GM18498 (cell line): Measurements from ENCODE around the gene ARID4B.
"Not testable (repeated sequence)": the region's sequence is repeated elsewhere in the genome, so short reads cannot be mapped to it uniquely, and the experiment has no call there.

Experiments used
- ATAC-seq: cut with Tn5 transposase; IDR thresholded peaks from one replicate; pipeline ENCODE4 v1.9.1; 2021; ENCODE audit warnings: mild to moderate bottlenecking, moderate library complexity; ENCODE audit not compliant: unreplicated experiment

The ARID4B gene

GRCh38 chr1:235270625-235271024 lies 57.4 kb downstream of the ARID4B start:
- no peak for ATAC-seq

- ATAC-seq = not testable (repeated sequence)
Measured at GRCh38 chr1:235269990-235270389, 58.0 kb downstream of the ARID4B start.

GRCh38 chr1:235268379-235269125 lies 59.4 kb downstream of the ARID4B start:
- ATAC-seq = no peak

GRCh38 chr1:235266967-235267366 lies 61.0 kb downstream of the ARID4B start:
- ATAC-seq = no peak

GRCh38 chr1:235266325-235266724 lies 61.7 kb downstream of the ARID4B start:
- no peak for ATAC-seq

GRCh38 chr1:235265900-235266299 lies 62.1 kb downstream of the ARID4B start:
- ATAC-seq = no peak

- ATAC-seq = no peak
Measured at GRCh38 chr1:235264327-235264726, 63.7 kb downstream of the ARID4B start.

GRCh38 chr1:235262539-235262938 lies 65.4 kb downstream of the ARID4B start:
- no peak for ATAC-seq

GRCh38 chr1:235261243-235261642 lies 66.7 kb downstream of the ARID4B start:
- no peak for ATAC-seq

- ATAC-seq = no peak
Measured at GRCh38 chr1:235259133-235259778, 68.7 kb downstream of the ARID4B start.

GRCh38 chr1:235258068-235258467 lies 69.9 kb downstream of the ARID4B start:
- not testable (repeated sequence) for ATAC-seq

- ATAC-seq = no peak
Measured at GRCh38 chr1:235254721-235255120, 73.3 kb downstream of the ARID4B start.

- no peak for ATAC-seq
Measured at GRCh38 chr1:235253219-235253962, 74.6 kb downstream of the ARID4B start.

- ATAC-seq = no peak
Measured at GRCh38 chr1:235250430-235250829, 77.5 kb downstream of the ARID4B start.

- ATAC-seq = no peak
Measured at GRCh38 chr1:235246022-235246948, 81.7 kb downstream of the ARID4B start.

GRCh38 chr1:235244974-235245592 lies 82.9 kb downstream of the ARID4B start:
- ATAC-seq = no peak

- no peak for ATAC-seq
Measured at GRCh38 chr1:235240960-235241359, 87.0 kb downstream of the ARID4B start.

GRCh38 chr1:235239851-235240250 lies 88.1 kb downstream of the ARID4B start:
- no peak for ATAC-seq

- ATAC-seq = no peak
Measured at GRCh38 chr1:235238558-235238957, 89.4 kb downstream of the ARID4B start.

GRCh38 chr1:235236128-235236527 lies 91.9 kb downstream of the ARID4B start:
- no peak for ATAC-seq
